ENCODE measurements around the gene RMRP. TPM values are rescaled to one million over a fixed set of nuclear protein-coding genes. Genes with fewer than 3 reads are reported as not detected.

RMRP gene
- total RNA-seq, 3 donors from 2014 or later, result 1,664 to 2,064 (median 2,058) TPM

- peak in 1 of 2 donors; percentile 53 for DNase-seq (ENCODE audit: low spot score in 2 of 2)
- Histone ChIP-seq H3K36me3 (no peaks in the 10 kb centered on the region), H3K9me3 (no peaks in the 10 kb centered on the region), H3K4me1 (no peaks in the 10 kb centered on the region), H3K27me3 (no peaks in the 10 kb centered on the region), H3K4me3 (peak overlapping the region; percentile 89 to 96 (median 92)), H3K27ac (peak overlapping the region; percentile 98)
- TF ChIP-seq POLR2AphosphoS5 (IDR thresholded peaks at IDR 0.05) (no peak), CTCF (IDR thresholded peaks at IDR 0.05) (no peak), POLR2A (IDR thresholded peaks at IDR 0.05) (no peak)
- intact Hi-C loops (cut with DNase I; ENCODE audit: low total_unique reads), result loop anchor here (5.0 kb wide), 1 partner anchor 175 kb away; no protein-coding TSS in a partner anchor
These were observed 831 bp downstream of the RMRP start for GRCh38 chr9:35656831-35657545.

GRCh38 chr9:35656348-35656747 is 1.5 kb downstream of the RMRP start:
- Histone ChIP-seq H3K36me3 (no peaks in the 10 kb centered on the region), H3K4me1 (no peaks in the 10 kb centered on the region), H3K27ac (peak overlapping the region in 1 of 2 donors; percentile 98), H3K4me3 (no peak overlapping the region), H3K27me3 (no peaks in the 10 kb centered on the region), H3K9me3 (no peaks in the 10 kb centered on the region)
- no peak for DNase-seq (ENCODE audit: low spot score in 2 of 2)
- TF ChIP-seq CTCF (IDR thresholded peaks at IDR 0.05), result no peak
- TF ChIP-seq POLR2A (IDR thresholded peaks at IDR 0.05), result no peak
- no peak for TF ChIP-seq POLR2AphosphoS5 (IDR thresholded peaks at IDR 0.05)
- intact Hi-C loops (cut with DNase I; ENCODE audit: low total_unique reads), result loop anchor here (5.0 kb wide), 1 partner anchor 176 kb away; no protein-coding TSS in a partner anchor

- no peak for DNase-seq (ENCODE audit: low spot score in 2 of 2)
- no peaks in the 10 kb centered on the region for H3K4me1 ChIP-seq
- intact Hi-C loops (cut with DNase I; ENCODE audit: low total_unique reads), result loop anchor here (5.0 kb wide), 1 partner anchor 46 kb away; the partner anchor contains the start of gene TESK1
These were observed 4.2 kb downstream of the RMRP start for GRCh38 chr9:35653611-35654010.

GRCh38 chr9:35652829-35653209 is 5.0 kb downstream of the RMRP start:
- H3K4me3 ChIP-seq, result no peak overlapping the region
- no peaks in the 10 kb centered on the region for H3K36me3 ChIP-seq
- intact Hi-C loops (cut with DNase I; ENCODE audit: low total_unique reads), result loop anchor here (5.0 kb wide), 1 partner anchor 46 kb away; the partner anchor contains the start of gene TESK1
- H3K27ac ChIP-seq, result no peak overlapping the region
- TF ChIP-seq POLR2A (IDR thresholded peaks at IDR 0.05), result no peak
- no peak for TF ChIP-seq CTCF (IDR thresholded peaks at IDR 0.05)
- no peak for TF ChIP-seq POLR2AphosphoS5 (IDR thresholded peaks at IDR 0.05)
- no peaks in the 10 kb centered on the region for H3K4me1 ChIP-seq
- H3K27me3 ChIP-seq, result no peaks in the 10 kb centered on the region
- H3K9me3 ChIP-seq, result no peaks in the 10 kb centered on the region
- no peak for DNase-seq (ENCODE audit: low spot score in 2 of 2)

More at GRCh38 chr9:35653611-35654010, 4.2 kb downstream of the RMRP start:
- H3K27me3 ChIP-seq, result no peaks in the 10 kb centered on the region
- no peaks in the 10 kb centered on the region for H3K9me3 ChIP-seq
- H3K27ac ChIP-seq, result no peak overlapping the region
- TF ChIP-seq POLR2A (IDR thresholded peaks at IDR 0.05) (no peak), POLR2AphosphoS5 (IDR thresholded peaks at IDR 0.05) (no peak), CTCF (IDR thresholded peaks at IDR 0.05) (no peak)
- H3K36me3 ChIP-seq, result no peaks in the 10 kb centered on the region
- no peak overlapping the region for H3K4me3 ChIP-seq

Data from breast epithelium (tissue), 4 donors.